Fibroblast of skin of left biceps (primary cell): Measurements from ENCODE around the gene SYNDIG1.

Experiments used
- DNase-seq, 2 experiments: peaks; one replicate each; pipeline ENCODE4 v3.0.0-alpha.2; 2013; ENCODE audit warnings: low read depth in 2 of 2

The SYNDIG1 gene

GRCh38 chr20:24585796-24586522 lies 116.5 kb downstream of the SYNDIG1 start:
- DNase-seq: no peak

GRCh38 chr20:24586523-24586840 lies 117.1 kb downstream of the SYNDIG1 start:
- DNase-seq: no peak

- DNase-seq: no peak
These were observed 118.1 kb downstream of the SYNDIG1 start for GRCh38 chr20:24587384-24588046.

GRCh38 chr20:24588047-24588635 lies 118.7 kb downstream of the SYNDIG1 start:
- DNase-seq: no peak

GRCh38 chr20:24588725-24589340 lies 119.4 kb downstream of the SYNDIG1 start:
- DNase-seq: no peak

- DNase-seq: no peak
These were observed 120.0 kb downstream of the SYNDIG1 start for GRCh38 chr20:24589381-24589780.

- DNase-seq: no peak
These were observed 120.4 kb downstream of the SYNDIG1 start for GRCh38 chr20:24589815-24590177.

GRCh38 chr20:24590178-24590982 lies 121.0 kb downstream of the SYNDIG1 start:
- DNase-seq: no peak

GRCh38 chr20:24597051-24597450 lies 127.6 kb downstream of the SYNDIG1 start:
- DNase-seq: no peak

GRCh38 chr20:24598346-24598745 lies 128.9 kb downstream of the SYNDIG1 start:
- no peak for DNase-seq

- DNase-seq: peak; percentile 15 to 20
These were observed 129.6 kb downstream of the SYNDIG1 start for GRCh38 chr20:24598996-24599395.

- DNase-seq: no peak
These were observed 130.6 kb downstream of the SYNDIG1 start for GRCh38 chr20:24600012-24600411.

GRCh38 chr20:24603454-24603853 lies 134.0 kb downstream of the SYNDIG1 start:
- DNase-seq: no peak

- DNase-seq: no peak
These were observed 135.7 kb downstream of the SYNDIG1 start for GRCh38 chr20:24604966-24605665.

GRCh38 chr20:24605937-24606455 lies 136.6 kb downstream of the SYNDIG1 start:
- no peak for DNase-seq

- no peak for DNase-seq
These were observed 138.0 kb downstream of the SYNDIG1 start for GRCh38 chr20:24607402-24607801.

GRCh38 chr20:24608926-24609667 lies 139.7 kb downstream of the SYNDIG1 start:
- DNase-seq: no peak

GRCh38 chr20:24609757-24610156 lies 140.3 kb downstream of the SYNDIG1 start:
- no peak for DNase-seq

- DNase-seq: no peak
These were observed 141.1 kb downstream of the SYNDIG1 start for GRCh38 chr20:24610341-24611115.
